IMR-90 (cell line): Measurements from ENCODE around the gene CGNL1.

ENCODE experiments used
- CEBPB ChIP-seq: IDR thresholded peaks from 2 replicates; pipeline ENCODE4 v1.6.1; 2012; ENCODE audit warnings: low read depth, low read length, improper control_type of control experiment
- CTCF ChIP-seq: conservative IDR thresholded peaks from 2 replicates; pipeline ENCODE4 v1.5.1; 2012; ENCODE audit warnings: mild to moderate bottlenecking, low read depth, low read length, improper control_type of control experiment
- MXI1 ChIP-seq: IDR thresholded peaks from 2 replicates; pipeline ENCODE4 v1.6.1; 2012; ENCODE audit warnings: low read depth, mild to moderate bottlenecking, low read length, moderate library complexity, borderline replicate concordance
- POLR2A ChIP-seq: IDR thresholded peaks from 2 replicates; pipeline ENCODE4 v1.6.1; 2012; ENCODE audit warnings: mild to moderate bottlenecking, low read depth, low read length
- RAD21 ChIP-seq: IDR thresholded peaks from 2 replicates; pipeline ENCODE4 v1.6.1; 2012; ENCODE audit warnings: low read length, improper control_type of control experiment
- RCOR1 ChIP-seq: IDR thresholded peaks from 2 replicates; pipeline ENCODE4 v1.6.1; 2012; ENCODE audit warnings: mild to moderate bottlenecking, low read length, improper control_type of control experiment; ENCODE audit not compliant: insufficient replicate concordance
- RFX5 ChIP-seq: IDR thresholded peaks from 2 replicates; pipeline ENCODE4 v1.8.0; 2012; ENCODE audit warnings: low read depth, mild to moderate bottlenecking, low read length, moderate library complexity

GRCh38 chr15:57335719-57336118 is 40.6 kb upstream of the CGNL1 start:
- TF ChIP-seq CTCF (no peak), RAD21 (no peak), MXI1 (no peak), CEBPB (no peak), RCOR1 (no peak), POLR2A (no peak), RFX5 (no peak)
